Measurements from ENCODE around the gene OTOF. TPM values are rescaled to one million over a fixed set of nuclear protein-coding genes. Genes with fewer than 3 reads are reported as not detected.

The OTOF gene
- total RNA-seq, 1 experiment from 2014 or later = 0.14 TPM

DNA sequence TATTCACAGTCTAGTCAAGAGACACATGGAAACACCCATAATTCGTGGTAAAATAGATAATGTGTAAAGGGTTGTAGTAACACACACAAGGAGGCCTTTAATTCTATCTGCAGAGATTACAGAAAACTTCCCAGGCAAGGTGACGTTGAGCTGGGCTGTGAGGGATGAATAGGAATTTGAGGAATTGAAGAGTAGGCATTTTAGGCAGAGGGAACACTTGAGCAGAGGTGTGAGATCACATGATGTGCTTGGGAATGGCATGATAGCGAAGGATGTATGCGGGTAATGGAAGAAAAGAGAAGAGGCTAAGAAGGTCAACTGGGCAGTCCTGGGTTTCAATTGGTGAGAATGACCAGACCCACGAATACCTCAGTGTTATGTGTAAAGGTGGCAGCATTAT lies 56.0 kb downstream of the OTOF start:
- DNase-seq = no peak
- Histone ChIP-seq H3K27me3 (ENCODE audit: control insufficient read depth, insufficient read depth, low read length) (no peaks in the 10 kb centered on the region), H3K36me3 (replicated peaks; ENCODE audit: control insufficient read depth, insufficient read depth, low read length) (no peaks in the 10 kb centered on the region), H3K4me3 (ENCODE audit: insufficient read depth, low read depth, low read length) (no peak overlapping the region)

- no peak overlapping the region for H3K4me3 ChIP-seq (ENCODE audit: insufficient read depth, low read depth, low read length)
Measured at GRCh38 chr2:26414311-26414710, 63.6 kb downstream of the OTOF start.

GRCh38 chr2:26412091-26412673 lies 65.7 kb downstream of the OTOF start:
- no peak overlapping the region for H3K4me3 ChIP-seq (ENCODE audit: insufficient read depth, low read depth, low read length)
- no peak for DNase-seq
- H3K36me3 ChIP-seq (replicated peaks; ENCODE audit: control insufficient read depth, insufficient read depth, low read length) = no peaks in the 10 kb centered on the region
- no peaks in the 10 kb centered on the region for H3K27me3 ChIP-seq (ENCODE audit: control insufficient read depth, insufficient read depth, low read length)

More at GRCh38 chr2:26414311-26414710, 63.6 kb downstream of the OTOF start:
- no peaks in the 10 kb centered on the region for H3K36me3 ChIP-seq (replicated peaks; ENCODE audit: control insufficient read depth, insufficient read depth, low read length)
- DNase-seq = no peak
- no peaks in the 10 kb centered on the region for H3K27me3 ChIP-seq (ENCODE audit: control insufficient read depth, insufficient read depth, low read length)

GRCh38 chr2:26411419-26411818 lies 66.5 kb downstream of the OTOF start:
- H3K27me3 ChIP-seq (ENCODE audit: control insufficient read depth, insufficient read depth, low read length) = no peaks in the 10 kb centered on the region
- no peak for DNase-seq
- no peak overlapping the region for H3K4me3 ChIP-seq (ENCODE audit: insufficient read depth, low read depth, low read length)
- no peaks in the 10 kb centered on the region for H3K36me3 ChIP-seq (replicated peaks; ENCODE audit: control insufficient read depth, insufficient read depth, low read length)

DNA sequence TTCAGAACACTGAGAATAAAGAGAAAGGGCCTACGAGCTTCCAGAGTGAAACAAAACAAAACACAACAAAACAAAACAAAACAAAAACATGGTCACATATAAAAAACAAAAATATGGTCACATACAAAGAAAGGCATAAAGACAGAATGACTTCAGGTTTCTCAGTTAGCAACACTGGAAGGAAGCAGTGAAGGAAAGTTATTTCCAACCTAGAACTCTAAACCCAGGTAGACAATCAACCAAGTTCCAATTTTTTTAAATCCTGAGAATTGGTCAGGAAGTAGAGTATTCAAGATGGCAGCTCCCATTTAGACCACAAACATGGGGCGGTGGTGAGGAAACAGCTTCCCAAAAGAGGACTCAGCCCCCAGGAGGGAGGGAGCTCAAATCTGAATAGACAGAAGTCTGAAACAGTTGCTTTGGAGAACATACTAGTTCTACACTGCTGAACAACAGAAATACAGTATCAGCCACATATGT lies 67.1 kb downstream of the OTOF start:
- Histone ChIP-seq H3K4me3 (ENCODE audit: insufficient read depth, low read depth, low read length) (no peak overlapping the region), H3K27me3 (ENCODE audit: control insufficient read depth, insufficient read depth, low read length) (no peaks in the 10 kb centered on the region), H3K36me3 (replicated peaks; ENCODE audit: control insufficient read depth, insufficient read depth, low read length) (no peaks in the 10 kb centered on the region)
- DNase-seq = no peak

DNA sequence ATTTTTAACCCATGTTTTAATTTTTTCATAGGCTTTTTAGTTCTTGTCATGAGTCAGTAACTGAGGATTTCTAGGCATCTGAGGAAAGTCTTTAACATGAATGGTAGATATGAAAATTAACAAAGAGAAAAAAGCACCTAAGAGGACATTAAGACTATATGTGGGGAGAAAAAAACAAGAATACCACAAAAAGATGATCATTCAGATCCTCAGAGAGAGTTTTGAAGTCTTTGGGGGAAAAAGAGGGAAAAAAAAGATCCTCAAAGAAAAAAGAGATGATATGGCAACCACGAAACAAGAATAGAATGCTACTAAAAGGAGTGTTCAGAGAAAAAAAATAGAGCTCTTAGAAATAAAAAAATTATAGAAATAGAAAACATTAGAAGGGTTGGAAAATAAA lies 68.1 kb downstream of the OTOF start:
- Histone ChIP-seq H3K36me3 (replicated peaks; ENCODE audit: control insufficient read depth, insufficient read depth, low read length) (no peaks in the 10 kb centered on the region), H3K27me3 (ENCODE audit: control insufficient read depth, insufficient read depth, low read length) (no peaks in the 10 kb centered on the region), H3K4me3 (ENCODE audit: insufficient read depth, low read depth, low read length) (no peak overlapping the region)
- no peak for DNase-seq

DNA sequence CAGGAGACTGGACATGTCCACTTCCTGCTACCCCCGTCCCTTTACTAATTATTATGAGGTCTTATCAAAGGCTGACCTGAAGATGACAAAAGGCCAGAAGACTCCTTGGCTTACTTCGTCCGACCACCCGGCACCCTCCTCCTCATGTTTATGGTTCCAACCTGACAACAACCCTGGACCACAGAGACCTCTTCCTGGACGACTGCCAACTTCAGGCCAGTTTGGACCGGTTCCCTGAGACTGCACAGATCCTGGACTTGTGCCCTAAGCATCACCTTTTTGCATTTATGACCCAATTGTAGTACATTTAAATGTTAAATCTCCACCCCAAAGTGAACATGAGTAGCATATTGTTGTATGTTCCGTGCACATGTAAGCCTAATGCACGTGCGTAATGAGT lies 70.4 kb downstream of the OTOF start:
- H3K27me3 ChIP-seq (ENCODE audit: control insufficient read depth, insufficient read depth, low read length) = no peaks in the 10 kb centered on the region
- no peak for DNase-seq
- no peaks in the 10 kb centered on the region for H3K36me3 ChIP-seq (replicated peaks; ENCODE audit: control insufficient read depth, insufficient read depth, low read length)
- no peak overlapping the region for H3K4me3 ChIP-seq (ENCODE audit: insufficient read depth, low read depth, low read length)

Other genes with a start within 250 kb of the OTOF start
- 111 and 137 TPM in 2 replicates for gene HADHA, start 233.5 kb downstream of the OTOF start, total RNA-seq (2014; rRNA removed; shearing (Covaris generic))
- 78.7 and 88.7 TPM in 2 replicates for gene HADHB, start 233.2 kb downstream of the OTOF start, total RNA-seq (2014; rRNA removed; shearing (Covaris generic))
- 28.4 and 31.0 TPM in 2 replicates for gene SELENOI, start 132.0 kb downstream of the OTOF start, total RNA-seq (2014; rRNA removed; shearing (Covaris generic))
- 1.2 TPM in 1 of 2 replicates, not detected in the other for gene ADGRF3, start 131.3 kb downstream of the OTOF start, total RNA-seq (2014; rRNA removed; shearing (Covaris generic))
- gene DRC1, start 76.2 kb downstream of the OTOF start, total RNA-seq (2014; rRNA removed; shearing (Covaris generic)) = 0.07 TPM in 1 of 2 replicates, not detected in the other
- not detected in 2 replicates for gene CIB4, start 163.2 kb upstream of the OTOF start, total RNA-seq (2014; rRNA removed; shearing (Covaris generic))
- 0.11 and 0.48 TPM in 2 replicates for gene KCNK3, start 214.6 kb upstream of the OTOF start, total RNA-seq (2014; rRNA removed; shearing (Covaris generic))

Data from H7 (cell line).